Naive thymus-derived CD4-positive, alpha-beta T cell (primary cell): ENCODE measurements around the gene PDZD2. TPM values are rescaled to one million over a fixed set of nuclear protein-coding genes. Genes with fewer than 3 reads are reported as not detected.

Experiments
- ATAC-seq: fragments of 150-1000 bp; cut with Tn5 transposase; 2 replicates; pipeline ENCODE4 v1.10.0; 2021; ENCODE audit warnings: mild to moderate bottlenecking, moderate library complexity
- CTCF ChIA-PET: fragments of 350-600 bp; sonication (Branson Sonifier 250); formaldehyde crosslinking; loops from one replicate; lab custom pipeline; 2021; ENCODE audit warnings: antibody characterized with exemption; lab: Charles Lee
- POLR2A ChIA-PET: fragments of 350-600 bp; sonication (Branson Sonifier 250); formaldehyde crosslinking; loops from one replicate; lab custom pipeline; 2021; ENCODE audit warnings: antibody characterized with exemption, inconsistent platforms; lab: Charles Lee
- DNase-seq, 9 donors: peaks; one replicate each; pipeline versions ENCODE4 v3.0.0 to v3.0.0-alpha.2; 2020 to 2022; ENCODE audit warnings: mixed read lengths in 1 of 9
- H3K27ac ChIP-seq: one replicate; pipeline ENCODE4 v1.7.0; 2013; ENCODE audit warnings: mild to moderate bottlenecking, low read depth, low read length, moderate library complexity
- H3K27me3 ChIP-seq, 2 donors: one replicate each; pipeline ENCODE4 v1.7.0; 2013; ENCODE audit warnings: low read length in 2 of 2, mild to moderate bottlenecking in 2 of 2, moderate library complexity in 2 of 2; ENCODE audit not compliant: control insufficient read depth in 2 of 2, insufficient read depth in 2 of 2
- H3K36me3 ChIP-seq, 3 experiments: 1 replicate in 2 of 3; 2 replicates in 1 of 3; pipeline ENCODE4 v1.7.0; 2013; ENCODE audit warnings: low read length in 3 of 3, mild to moderate bottlenecking in 3 of 3, moderate library complexity in 1 of 3; ENCODE audit not compliant: insufficient read depth in 3 of 3, control insufficient read depth in 2 of 3
- H3K4me1 ChIP-seq, 2 donors: one replicate each; pipeline ENCODE4 v1.7.0; 2013; ENCODE audit warnings: low read length in 2 of 2, mild to moderate bottlenecking in 2 of 2, moderate library complexity in 1 of 2; ENCODE audit not compliant: control insufficient read depth in 2 of 2, insufficient read depth in 2 of 2
- H3K4me3 ChIP-seq: 2 replicates; pipeline ENCODE4 v1.7.0; 2013; ENCODE audit warnings: mild to moderate bottlenecking, low read length
- H3K9me3 ChIP-seq, 3 experiments: 1 replicate in 2 of 3; 2 replicates in 1 of 3; pipeline ENCODE4 v1.7.0; 2013; ENCODE audit warnings: low read length in 3 of 3; ENCODE audit not compliant: control insufficient read depth in 2 of 3
- H3K27ac Mint-ChIP-seq, 9 donors: one replicate each; pipeline ENCODE4 v1.8.0; 2020 to 2022; ENCODE audit warnings: mixed read lengths in 9 of 9, mild to moderate bottlenecking in 8 of 9, moderate library complexity in 5 of 9, inconsistent platforms in 2 of 9
- H3K27me3 Mint-ChIP-seq, 5 donors: one replicate each; pipeline ENCODE4 v1.8.0; 2021 to 2022; ENCODE audit warnings: mixed read lengths in 5 of 5, mild to moderate bottlenecking in 1 of 5
- H3K36me3 Mint-ChIP-seq, 5 donors: one replicate each; pipeline ENCODE4 v1.8.0; 2020 to 2022; ENCODE audit warnings: mixed read lengths in 5 of 5, mild to moderate bottlenecking in 3 of 5, inconsistent platforms in 1 of 5
- H3K4me1 Mint-ChIP-seq, 7 donors: one replicate each; pipeline ENCODE4 v1.8.0; 2020 to 2022; ENCODE audit warnings: mixed read lengths in 7 of 7, mild to moderate bottlenecking in 3 of 7, inconsistent platforms in 1 of 7
- H3K4me3 Mint-ChIP-seq, 10 donors: one replicate each; pipeline ENCODE4 v1.8.0; 2020 to 2022; ENCODE audit warnings: mild to moderate bottlenecking in 10 of 10, mixed read lengths in 10 of 10, moderate library complexity in 6 of 10, inconsistent platforms in 2 of 10
- H3K9me3 Mint-ChIP-seq, 11 donors: one replicate each; pipeline ENCODE4 v1.8.0; 2020 to 2022; ENCODE audit warnings: mixed read lengths in 11 of 11, mild to moderate bottlenecking in 4 of 11, inconsistent platforms in 1 of 11, moderate library complexity in 1 of 11
- intact Hi-C, 2 donors: fragments of 100-400 bp; cut with micrococcal nuclease; formaldehyde crosslinking; loops; one replicate each; pipeline ENCODE4 v1.15.1; 2023
- polyA plus RNA-seq, 2 donors: library from polyadenylated mRNA; unstranded; fragments of 300-500 nt; fragmentation: Illumina TruSeq; gene quantifications; one replicate each; pipeline ENCODE4 v1.2.3, GENCODE V29; 2021
- total RNA-seq, 6 experiments: library from RNA in 5 of 6; stranded (reverse) in 5 of 6; gene quantifications; 1 replicate in 5 of 6; 2 replicates in 1 of 6; pipeline ENCODE4 v1.2.3 and lab custom pipeline; 2021 to 2026

The PDZD2 gene
- total and polyA plus RNA-seq, 7 experiments from 2014 or later = 1.1 to 2.7 (median 1.3) TPM; not detected in 1

DNA sequence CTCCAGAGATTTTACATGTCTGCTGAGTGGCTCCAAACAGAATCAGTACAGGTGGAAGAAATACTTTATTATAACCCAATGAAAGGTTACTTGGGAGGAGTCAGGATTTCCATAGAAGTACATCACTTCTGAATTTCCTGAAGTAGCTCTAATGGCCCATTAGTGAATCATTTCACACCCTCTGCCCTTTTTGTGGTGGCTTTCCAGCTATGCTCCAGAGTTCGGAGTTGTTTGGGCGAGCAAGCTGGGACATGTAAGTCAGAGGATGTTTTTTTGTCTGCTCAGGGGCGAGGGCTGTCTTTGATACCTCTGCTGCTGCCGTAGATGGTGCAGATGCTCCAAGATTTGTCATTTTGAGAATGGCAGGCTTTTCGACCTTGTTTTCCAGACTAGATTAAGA lies 309.1 kb downstream of the PDZD2 start:
- no peaks in the 10 kb centered on the region for H3K36me3 ChIP-seq
- H3K4me1 ChIP-seq = no peaks in the 10 kb centered on the region
- ChIA-PET CTCF (no interaction called here), POLR2A (no interaction called here)
- Mint-ChIP-seq H3K9me3 (peaks cover 0 to 4% (median 0%) of the 10 kb centered on the region in 11 donors), H3K36me3 (peaks cover 0 to 10% (median 0%) of the 10 kb centered on the region in 5 donors), H3K4me1 (peaks cover 0 to 11% (median 4%) of the 10 kb centered on the region in 7 donors), H3K4me3 (no peak overlapping the region), H3K27me3 (no peaks in the 10 kb centered on the region), H3K27ac (no peak overlapping the region)
- DNase-seq (no peak), ATAC-seq (no peak)
- no peak overlapping the region for H3K27ac ChIP-seq
- no peak overlapping the region for H3K4me3 ChIP-seq
- H3K9me3 ChIP-seq = no peaks in the 10 kb centered on the region
- H3K27me3 ChIP-seq = no peaks in the 10 kb centered on the region
- intact Hi-C loops = no loop called here

DNA sequence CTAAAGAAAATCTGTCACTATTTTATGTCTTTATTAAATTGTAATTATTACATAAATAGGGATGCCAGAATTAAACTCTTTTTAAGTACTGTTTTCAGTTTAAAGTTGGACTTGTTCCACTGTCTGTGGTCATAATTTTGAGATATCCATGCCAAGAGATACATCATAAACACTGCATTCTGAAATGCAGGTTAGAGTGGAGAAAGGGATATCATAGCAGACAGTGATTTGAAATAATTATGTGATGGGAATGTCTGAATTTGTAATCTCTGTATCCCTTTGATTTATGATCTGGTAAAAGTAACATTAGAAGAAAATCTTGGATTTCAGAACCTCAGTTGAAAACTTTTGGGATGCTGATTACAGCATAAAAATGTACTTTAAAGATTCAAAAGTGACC lies 313.1 kb downstream of the PDZD2 start:
- intact Hi-C loops = no loop called here
- H3K4me1 ChIP-seq = no peaks in the 10 kb centered on the region
- no peaks in the 10 kb centered on the region for H3K9me3 ChIP-seq
- Mint-ChIP-seq H3K27ac (no peak overlapping the region), H3K9me3 (peaks cover 0 to 4% (median 0%) of the 10 kb centered on the region in 11 donors), H3K27me3 (no peaks in the 10 kb centered on the region), H3K4me1 (peaks cover 0 to 11% (median 4%) of the 10 kb centered on the region in 7 donors), H3K4me3 (no peak overlapping the region), H3K36me3 (peaks cover 0 to 10% (median 0%) of the 10 kb centered on the region in 5 donors)
- H3K27ac ChIP-seq = no peak overlapping the region
- H3K36me3 ChIP-seq = no peaks in the 10 kb centered on the region
- no peak for ATAC-seq
- no peak overlapping the region for H3K4me3 ChIP-seq
- ChIA-PET POLR2A (no interaction called here), CTCF (no interaction called here)
- H3K27me3 ChIP-seq = no peaks in the 10 kb centered on the region
- no peak for DNase-seq

- DNase-seq = no peak
- no peaks in the 10 kb centered on the region for H3K27me3 ChIP-seq
- no peak for ATAC-seq
- Mint-ChIP-seq H3K27ac (no peak overlapping the region), H3K4me1 (no peaks in the 10 kb centered on the region), H3K36me3 (peaks cover 0 to 10% (median 0%) of the 10 kb centered on the region in 5 donors), H3K4me3 (no peak overlapping the region), H3K27me3 (no peaks in the 10 kb centered on the region), H3K9me3 (peaks cover 0 to 4% (median 0%) of the 10 kb centered on the region in 11 donors)
- intact Hi-C loops = no loop called here
- H3K4me3 ChIP-seq = no peak overlapping the region
- ChIA-PET CTCF (no interaction called here), POLR2A (no interaction called here)
- no peaks in the 10 kb centered on the region for H3K4me1 ChIP-seq
- no peaks in the 10 kb centered on the region for H3K36me3 ChIP-seq
- H3K9me3 ChIP-seq = no peaks in the 10 kb centered on the region
- no peak overlapping the region for H3K27ac ChIP-seq
Observed at GRCh38 chr5:31954091-31954490, 315.2 kb downstream of the PDZD2 start.

- Histone ChIP-seq H3K27ac (no peak overlapping the region), H3K4me1 (no peaks in the 10 kb centered on the region), H3K4me3 (no peak overlapping the region), H3K9me3 (no peaks in the 10 kb centered on the region), H3K36me3 (no peaks in the 10 kb centered on the region), H3K27me3 (no peaks in the 10 kb centered on the region)
- CTCF ChIA-PET = no interaction called here
- ATAC-seq (no peak), DNase-seq (no peak)
- H3K27ac Mint-ChIP-seq = no peak overlapping the region
- peaks cover 0 to 5% (median 0%) of the 10 kb centered on the region in 5 donors for H3K36me3 Mint-ChIP-seq
- H3K27me3 Mint-ChIP-seq = peaks cover 0 to 4% (median 0%) of the 10 kb centered on the region in 5 donors
- POLR2A ChIA-PET = no interaction called here
- H3K4me1 Mint-ChIP-seq = peaks cover 0 to 4% (median 0%) of the 10 kb centered on the region in 7 donors
- no peak overlapping the region for H3K4me3 Mint-ChIP-seq
- H3K9me3 Mint-ChIP-seq = no peaks in the 10 kb centered on the region
- intact Hi-C loops = no loop called here
Observed at GRCh38 chr5:31957151-31957550, 318.2 kb downstream of the PDZD2 start.

DNA sequence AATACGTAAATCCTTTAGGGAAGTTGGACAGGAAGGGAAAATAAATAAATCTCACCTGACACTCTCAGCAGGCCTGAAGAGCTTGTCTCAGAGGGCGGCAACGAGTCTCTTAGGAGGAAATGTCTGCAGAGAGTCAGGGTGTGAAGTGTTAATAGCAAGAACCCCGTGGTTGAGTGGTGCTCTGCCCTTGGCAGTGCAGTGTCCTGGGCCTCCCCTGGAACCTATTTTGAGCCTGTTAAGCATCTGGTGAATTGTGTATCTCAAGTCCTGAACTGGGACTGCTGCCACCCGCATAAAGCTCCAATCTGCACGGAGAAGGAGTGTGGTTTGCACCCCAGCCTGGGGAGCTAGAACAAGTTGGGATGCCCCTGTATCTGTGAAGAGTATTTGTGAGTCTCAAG lies 323.4 kb downstream of the PDZD2 start:
- intact Hi-C loops = no loop called here
- Mint-ChIP-seq H3K9me3 (no peaks in the 10 kb centered on the region), H3K4me3 (no peak overlapping the region), H3K27ac (peak overlapping the region in 2 of 9 donors; percentile 9 to 25), H3K36me3 (peaks cover 0 to 9% (median 0%) of the 10 kb centered on the region in 5 donors), H3K4me1 (peaks cover 0 to 13% (median 10%) of the 10 kb centered on the region in 7 donors), H3K27me3 (peaks cover 0 to 4% (median 0%) of the 10 kb centered on the region in 5 donors)
- Histone ChIP-seq H3K27me3 (no peaks in the 10 kb centered on the region), H3K9me3 (no peaks in the 10 kb centered on the region), H3K36me3 (no peaks in the 10 kb centered on the region), H3K4me3 (no peak overlapping the region), H3K27ac (no peak overlapping the region), H3K4me1 (no peaks in the 10 kb centered on the region)
- ChIA-PET CTCF (no interaction called here), POLR2A (no interaction called here)
- DNase-seq = no peak
- no peak for ATAC-seq

DNA sequence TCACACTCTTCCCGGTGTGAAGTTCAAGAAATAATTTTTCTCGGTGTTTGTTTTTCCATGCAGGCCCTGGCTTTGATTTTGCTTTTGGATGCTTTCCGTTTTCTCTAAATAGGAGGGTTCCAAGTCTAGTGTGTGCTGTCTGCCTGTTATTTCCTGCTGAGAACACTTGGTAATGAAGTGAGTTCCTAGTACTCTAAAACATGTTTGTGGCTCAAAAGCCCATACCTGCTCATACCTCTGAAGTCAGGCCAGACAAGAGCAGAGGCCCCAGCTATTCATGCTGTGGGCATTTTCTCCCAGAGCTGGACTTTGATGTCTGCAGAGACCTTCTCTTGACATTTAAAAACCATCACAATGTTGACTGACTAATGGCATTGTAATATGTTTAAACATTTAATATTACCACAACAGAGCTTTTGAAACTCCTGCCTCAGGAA lies 324.0 kb downstream of the PDZD2 start:
- H3K27ac ChIP-seq = no peak overlapping the region
- Mint-ChIP-seq H3K36me3 (peaks cover 0 to 9% (median 0%) of the 10 kb centered on the region in 5 donors), H3K4me3 (no peak overlapping the region), H3K4me1 (peaks cover 0 to 13% (median 10%) of the 10 kb centered on the region in 7 donors), H3K27ac (peak overlapping the region in 2 of 9 donors; percentile 9 to 28), H3K9me3 (no peaks in the 10 kb centered on the region), H3K27me3 (peaks cover 0 to 4% (median 0%) of the 10 kb centered on the region in 5 donors)
- H3K9me3 ChIP-seq = no peaks in the 10 kb centered on the region
- POLR2A ChIA-PET = no interaction called here
- CTCF ChIA-PET = no interaction called here
- no peaks in the 10 kb centered on the region for H3K27me3 ChIP-seq
- ATAC-seq (no peak), DNase-seq (no peak)
- no peak overlapping the region for H3K4me3 ChIP-seq
- intact Hi-C loops = no loop called here
- H3K36me3 ChIP-seq = no peaks in the 10 kb centered on the region
- no peaks in the 10 kb centered on the region for H3K4me1 ChIP-seq

- Mint-ChIP-seq H3K9me3 (no peaks in the 10 kb centered on the region), H3K27ac (peak overlapping the region in 1 of 9 donors; percentile 9), H3K36me3 (peaks cover 0 to 9% (median 0%) of the 10 kb centered on the region in 5 donors), H3K4me3 (no peak overlapping the region), H3K4me1 (peaks cover 0 to 13% (median 10%) of the 10 kb centered on the region in 7 donors), H3K27me3 (peaks cover 0 to 4% (median 0%) of the 10 kb centered on the region in 5 donors)
- POLR2A ChIA-PET = no interaction called here
- no peaks in the 10 kb centered on the region for H3K4me1 ChIP-seq
- H3K27me3 ChIP-seq = no peaks in the 10 kb centered on the region
- ATAC-seq = no peak
- no peak overlapping the region for H3K27ac ChIP-seq
- no peak overlapping the region for H3K4me3 ChIP-seq
- intact Hi-C loops = no loop called here
- H3K36me3 ChIP-seq = no peaks in the 10 kb centered on the region
- H3K9me3 ChIP-seq = no peaks in the 10 kb centered on the region
- CTCF ChIA-PET = no interaction called here
- no peak for DNase-seq
Observed at GRCh38 chr5:31963358-31964006, 324.6 kb downstream of the PDZD2 start.
